ENCODE measurements around the gene KRTAP6-2.

The KRTAP6-2 gene

DNA sequence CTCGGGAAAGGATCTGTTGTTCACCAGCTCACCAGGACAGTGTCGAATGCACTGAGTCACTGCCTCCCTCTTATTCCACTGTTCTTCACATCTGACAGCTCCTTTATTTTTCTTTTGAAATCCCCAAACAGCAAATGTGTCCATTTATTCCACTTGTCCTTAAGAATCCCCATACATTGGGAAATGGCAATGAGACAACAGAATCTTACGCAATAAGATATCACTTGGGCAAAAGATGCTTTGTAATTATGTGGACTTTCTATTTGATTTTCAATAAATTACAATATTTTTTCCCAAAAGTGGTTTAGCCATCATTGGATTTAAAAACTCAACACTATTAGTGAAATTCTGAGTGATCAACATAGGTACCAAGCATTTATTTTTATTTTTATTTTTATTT lies 40.0 kb upstream of the KRTAP6-2 start:
- Histone ChIP-seq H3K27ac (ENCODE audit: low read depth, low read length, poor library complexity, severe bottlenecking) (no peak overlapping the region), H3K79me2 (ENCODE audit: insufficient read depth, low read length) (no peaks in the 10 kb centered on the region), H3K9ac (ENCODE audit: low read length) (no peak overlapping the region), H3K27me3 (ENCODE audit: insufficient read depth, low read length) (no peaks in the 10 kb centered on the region), H3F3A (ENCODE audit: insufficient read depth, low read length) (no peaks in the 10 kb centered on the region), H3K9me3 (ENCODE audit: low read length) (no peaks in the 10 kb centered on the region), H3K9me2 (ENCODE audit: low read depth, low read length) (no peaks in the 10 kb centered on the region), H3K4me1 (ENCODE audit: insufficient read depth, low read length, severe bottlenecking) (no peaks in the 10 kb centered on the region), H3K36me3 (ENCODE audit: insufficient read depth, low read length) (no peaks in the 10 kb centered on the region), H4K20me1 (ENCODE audit: insufficient read depth, low read length) (no peaks in the 10 kb centered on the region), H3K4me2 (ENCODE audit: low read length) (no peak overlapping the region), H2AFZ (ENCODE audit: low read length) (no peak overlapping the region), H3K4me3 (ENCODE audit: low read depth, low read length, poor library complexity, severe bottlenecking) (no peak overlapping the region)
- no peak for TF ChIP-seq EZH2 (IDR thresholded peaks at IDR 0.05; ENCODE audit: borderline replicate concordance, low read length)
- TF ChIP-seq, protein P1, sequence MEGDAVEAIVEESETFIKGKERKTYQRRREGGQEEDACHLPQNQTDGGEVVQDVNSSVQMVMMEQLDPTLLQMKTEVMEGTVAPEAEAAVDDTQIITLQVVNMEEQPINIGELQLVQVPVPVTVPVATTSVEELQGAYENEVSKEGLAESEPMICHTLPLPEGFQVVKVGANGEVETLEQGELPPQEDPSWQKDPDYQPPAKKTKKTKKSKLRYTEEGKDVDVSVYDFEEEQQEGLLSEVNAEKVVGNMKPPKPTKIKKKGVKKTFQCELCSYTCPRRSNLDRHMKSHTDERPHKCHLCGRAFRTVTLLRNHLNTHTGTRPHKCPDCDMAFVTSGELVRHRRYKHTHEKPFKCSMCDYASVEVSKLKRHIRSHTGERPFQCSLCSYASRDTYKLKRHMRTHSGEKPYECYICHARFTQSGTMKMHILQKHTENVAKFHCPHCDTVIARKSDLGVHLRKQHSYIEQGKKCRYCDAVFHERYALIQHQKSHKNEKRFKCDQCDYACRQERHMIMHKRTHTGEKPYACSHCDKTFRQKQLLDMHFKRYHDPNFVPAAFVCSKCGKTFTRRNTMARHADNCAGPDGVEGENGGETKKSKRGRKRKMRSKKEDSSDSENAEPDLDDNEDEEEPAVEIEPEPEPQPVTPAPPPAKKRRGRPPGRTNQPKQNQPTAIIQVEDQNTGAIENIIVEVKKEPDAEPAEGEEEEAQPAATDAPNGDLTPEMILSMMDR (IDR thresholded peaks at IDR 0.05; ENCODE audit: low read length) = no peak

DNA sequence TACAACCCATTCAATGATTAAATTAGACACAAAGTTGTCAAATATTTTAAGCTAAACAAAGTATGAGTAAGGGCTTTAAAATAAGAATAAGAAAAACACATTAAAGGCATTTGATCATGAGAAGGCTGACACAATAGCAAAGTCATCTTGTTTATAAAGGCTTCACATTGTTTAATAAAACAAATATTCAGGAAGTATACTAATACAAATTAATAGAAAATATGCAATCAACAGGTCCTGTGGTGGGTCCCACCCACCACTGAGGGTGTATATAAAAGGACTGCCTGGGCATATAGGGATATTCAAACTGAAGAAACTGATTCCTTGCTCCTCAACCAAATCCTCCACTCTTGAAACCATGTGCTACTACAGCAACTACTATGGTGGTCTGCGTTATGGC lies 36.2 kb upstream of the KRTAP6-2 start, which contains the start of gene KRTAP20-2:
Gene KRTAP20-2 (plus strand): TSS at position 301 of the 400 bp plus-strand sequence. CDS start 58 bp downstream, at position 359.
- Histone ChIP-seq H3K79me2 (ENCODE audit: insufficient read depth, low read length) (no peaks in the 10 kb centered on the region), H4K20me1 (ENCODE audit: insufficient read depth, low read length) (no peaks in the 10 kb centered on the region), H3K4me3 (ENCODE audit: low read depth, low read length, poor library complexity, severe bottlenecking) (no peak within 1 kb of the TSS), H3K4me2 (ENCODE audit: low read length) (no peak within 1 kb of the TSS), H3K9ac (ENCODE audit: low read length) (no peak within 1 kb of the TSS), H3K4me1 (ENCODE audit: insufficient read depth, low read length, severe bottlenecking) (no peaks in the 10 kb centered on the region), H3K9me3 (ENCODE audit: low read length) (no peaks in the 10 kb centered on the region), H3F3A (ENCODE audit: insufficient read depth, low read length) (no peaks in the 10 kb centered on the region), H3K9me2 (ENCODE audit: low read depth, low read length) (no peaks in the 10 kb centered on the region), H3K36me3 (ENCODE audit: insufficient read depth, low read length) (no peaks in the 10 kb centered on the region), H3K27ac (ENCODE audit: low read depth, low read length, poor library complexity, severe bottlenecking) (no peak within 1 kb of the TSS), H2AFZ (ENCODE audit: low read length) (no peak within 1 kb of the TSS), H3K27me3 (ENCODE audit: insufficient read depth, low read length) (no peaks in the 10 kb centered on the region)
- TF ChIP-seq, protein P1 (IDR thresholded peaks at IDR 0.05; ENCODE audit: low read length) = no peak
- TF ChIP-seq EZH2 (IDR thresholded peaks at IDR 0.05; ENCODE audit: borderline replicate concordance, low read length) = no peak

DNA sequence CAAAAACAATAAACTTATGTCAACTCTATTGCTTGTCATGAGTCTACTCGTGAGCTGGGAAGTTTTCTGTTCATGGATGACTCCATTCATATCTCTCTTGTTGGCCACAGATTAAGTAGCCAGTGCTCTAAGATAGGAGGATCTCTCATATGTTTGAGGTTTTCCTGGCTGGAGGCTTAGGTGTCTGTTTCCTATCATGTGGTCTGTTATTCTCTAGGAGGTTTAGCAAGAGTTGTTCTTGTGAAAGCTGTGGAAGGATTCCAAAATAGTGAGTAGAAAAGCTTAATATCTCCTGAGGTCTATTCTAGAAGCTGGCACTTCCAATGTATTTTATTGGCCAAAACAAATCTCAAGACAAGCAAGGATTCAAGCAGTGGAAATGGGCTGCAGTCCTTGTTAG lies 30.5 kb upstream of the KRTAP6-2 start:
- no peaks in the 10 kb centered on the region for H3K9me2 ChIP-seq (ENCODE audit: low read depth, low read length)
- TF ChIP-seq EZH2 (IDR thresholded peaks at IDR 0.05; ENCODE audit: borderline replicate concordance, low read length) = no peak
- TF ChIP-seq, protein P1 (IDR thresholded peaks at IDR 0.05; ENCODE audit: low read length) = no peak
- no peaks in the 10 kb centered on the region for H3K4me1 ChIP-seq (ENCODE audit: insufficient read depth, low read length, severe bottlenecking)
- H3K9me3 ChIP-seq (ENCODE audit: low read length) = no peaks in the 10 kb centered on the region
- no peak overlapping the region for H2AFZ ChIP-seq (ENCODE audit: low read length)
- no peak overlapping the region for H3K27ac ChIP-seq (ENCODE audit: low read depth, low read length, poor library complexity, severe bottlenecking)
- H3K79me2 ChIP-seq (ENCODE audit: insufficient read depth, low read length) = no peaks in the 10 kb centered on the region
- H4K20me1 ChIP-seq (ENCODE audit: insufficient read depth, low read length) = no peaks in the 10 kb centered on the region
- H3K9ac ChIP-seq (ENCODE audit: low read length) = no peak overlapping the region
- H3F3A ChIP-seq (ENCODE audit: insufficient read depth, low read length) = no peaks in the 10 kb centered on the region
- H3K4me2 ChIP-seq (ENCODE audit: low read length) = no peak overlapping the region
- no peak overlapping the region for H3K4me3 ChIP-seq (ENCODE audit: low read depth, low read length, poor library complexity, severe bottlenecking)
- H3K27me3 ChIP-seq (ENCODE audit: insufficient read depth, low read length) = no peaks in the 10 kb centered on the region
- no peaks in the 10 kb centered on the region for H3K36me3 ChIP-seq (ENCODE audit: insufficient read depth, low read length)

Data from OCI-LY1 (cell line).